GM19239 (cell line): ENCODE measurements around the gene UGT1A4.

Experiments
- DNase-seq: peaks from one replicate; pipeline ENCODE4 v3.0.0; 2011; ENCODE audit warnings: low spot score; ENCODE audit not compliant: insufficient read length
- FAIRE-seq: peaks from 2 replicates; lab custom pipeline; 2011; peaks lifted over from hg19 to GRCh38; lab: Jason Lieb, UNC

UGT1A4 gene

DNA sequence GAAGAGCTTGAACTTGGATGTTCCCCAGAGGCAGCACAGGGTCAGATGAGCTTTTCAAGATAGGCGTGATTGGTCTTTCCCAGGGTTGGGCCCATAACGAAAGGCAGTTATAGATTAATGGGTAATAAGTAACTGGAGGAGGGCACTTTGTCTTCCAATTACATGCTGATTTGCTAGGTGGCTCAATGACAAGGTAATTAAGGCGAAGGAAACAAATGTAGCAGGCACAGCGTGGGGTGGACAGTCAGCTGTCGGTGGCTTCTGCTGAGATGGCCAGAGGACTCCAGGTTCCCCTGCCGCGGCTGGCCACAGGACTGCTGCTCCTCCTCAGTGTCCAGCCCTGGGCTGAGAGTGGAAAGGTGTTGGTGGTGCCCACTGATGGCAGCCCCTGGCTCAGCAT lies at the start of gene UGT1A4:
UGT1A4 (plus strand) TSS at position 185 of the 400 bp plus-strand sequence; CDS start at position 270, 85 bp downstream.
- no peak for FAIRE-seq
- no peak for DNase-seq

DNA sequence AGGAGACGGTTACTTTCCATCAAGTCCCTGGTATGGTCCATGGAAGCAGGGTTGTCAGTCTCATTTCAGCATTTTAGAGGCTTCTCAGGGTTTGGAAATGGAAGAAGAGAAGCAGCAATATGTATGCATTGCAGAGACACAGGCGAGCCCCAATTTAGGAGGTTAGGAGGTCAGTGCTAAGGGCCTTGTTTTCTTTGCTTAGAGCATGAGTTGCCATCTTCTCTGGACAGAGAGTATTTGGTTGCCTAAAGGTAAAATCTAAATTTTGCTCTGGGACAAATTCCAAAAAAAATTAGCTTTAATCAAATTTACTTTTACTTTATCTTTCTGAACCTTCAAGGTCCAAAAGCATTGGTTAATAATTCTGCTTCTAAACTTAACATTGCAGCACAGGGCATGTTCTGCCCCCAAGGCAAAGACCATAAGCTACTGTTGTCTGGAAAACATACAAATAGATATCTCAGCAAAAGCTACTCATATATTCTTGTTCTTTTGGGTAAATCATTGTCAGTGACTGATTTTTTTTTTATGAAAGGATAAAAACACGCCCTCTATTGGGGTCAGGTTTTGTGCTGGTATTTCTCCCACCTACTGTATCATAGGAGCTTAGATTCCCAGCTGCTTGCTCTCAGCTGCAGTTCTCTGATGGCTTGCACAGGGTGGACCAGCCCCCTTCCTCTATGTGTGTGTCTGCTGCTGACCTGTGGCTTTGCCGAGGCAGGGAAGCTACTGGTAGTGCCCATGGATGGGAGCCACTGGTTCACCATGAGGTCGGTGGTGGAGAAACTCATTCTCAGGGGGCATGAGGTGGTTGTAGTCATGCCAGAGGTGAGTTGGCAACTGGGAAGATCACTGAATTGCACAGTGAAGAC lies 47.0 kb upstream of the UGT1A4 start, which contains the start of gene UGT1A9:
UGT1A9 (plus strand) TSS at position 609 of the 872 bp plus-strand sequence; CDS start at position 646, 37 bp downstream.
- no peak for DNase-seq
- FAIRE-seq = no peak

- FAIRE-seq (no peak), DNase-seq (no peak)
Observed at GRCh38 chr2:233672886-233673285, 45.6 kb upstream of the UGT1A4 start.

GRCh38 chr2:233673896-233674295 lies 44.6 kb upstream of the UGT1A4 start:
- FAIRE-seq (no peak), DNase-seq (no peak)

DNA sequence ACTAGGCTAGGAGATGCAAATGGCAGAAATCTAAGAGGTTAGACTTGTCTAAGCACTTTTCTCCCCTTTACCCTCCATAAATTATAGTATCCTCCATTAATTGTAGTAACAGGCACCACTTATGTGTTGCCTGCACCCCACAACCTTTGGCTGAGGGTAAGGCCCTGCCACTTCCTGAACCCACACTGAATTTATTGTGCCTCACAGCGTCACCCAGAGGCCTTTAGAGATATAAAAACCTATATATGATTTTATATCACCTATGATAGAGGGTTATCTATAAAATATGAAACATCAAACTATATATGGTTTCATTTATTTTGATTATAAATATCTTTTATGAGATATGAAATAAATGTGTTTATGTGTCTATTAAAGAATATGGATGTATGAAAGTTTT lies 44.2 kb upstream of the UGT1A4 start:
- FAIRE-seq (no peak), DNase-seq (no peak)

DNA sequence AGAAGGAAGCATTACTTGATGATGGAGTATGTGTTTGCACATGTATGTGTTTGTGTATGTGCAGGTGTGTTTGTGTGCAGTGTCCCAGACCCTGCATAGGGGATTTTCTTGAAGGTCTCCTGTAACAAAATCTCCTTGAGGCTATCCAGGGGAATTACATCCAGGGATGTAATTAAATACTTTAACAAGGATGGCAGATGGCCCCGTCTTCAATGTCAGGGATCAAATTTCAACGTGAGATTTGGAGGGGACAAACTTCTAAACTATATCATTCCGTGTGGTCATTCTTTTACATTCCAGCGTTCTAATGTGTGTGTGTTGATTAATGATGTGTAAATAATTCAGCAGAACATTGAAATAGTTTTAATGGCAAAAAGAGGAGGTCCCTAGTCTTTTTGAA lies 43.5 kb upstream of the UGT1A4 start:
- FAIRE-seq (no peak), DNase-seq (no peak)

- FAIRE-seq (no peak), DNase-seq (no peak)
Observed at GRCh38 chr2:233676046-233676445, 42.5 kb upstream of the UGT1A4 start.

DNA sequence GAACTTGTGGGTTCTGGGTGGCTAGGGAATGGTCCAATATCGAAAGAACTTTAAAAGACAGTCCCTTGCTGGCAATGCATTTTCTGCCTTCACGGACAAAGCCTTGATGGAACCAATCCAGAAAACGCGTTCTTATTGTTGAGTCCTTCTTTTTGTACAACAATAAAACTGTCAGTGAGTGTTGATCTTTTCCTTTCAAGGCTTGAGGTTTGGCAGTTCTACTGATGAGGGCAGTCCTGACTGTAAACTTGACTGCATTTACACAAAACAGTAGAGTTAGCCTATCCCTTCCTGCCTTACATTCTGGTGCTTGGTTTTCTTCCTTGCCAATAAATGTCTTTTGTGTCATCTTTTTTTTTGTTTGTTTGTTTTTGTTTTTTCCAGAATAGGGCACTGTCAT lies 39.3 kb upstream of the UGT1A4 start:
- FAIRE-seq = no peak

DNA sequence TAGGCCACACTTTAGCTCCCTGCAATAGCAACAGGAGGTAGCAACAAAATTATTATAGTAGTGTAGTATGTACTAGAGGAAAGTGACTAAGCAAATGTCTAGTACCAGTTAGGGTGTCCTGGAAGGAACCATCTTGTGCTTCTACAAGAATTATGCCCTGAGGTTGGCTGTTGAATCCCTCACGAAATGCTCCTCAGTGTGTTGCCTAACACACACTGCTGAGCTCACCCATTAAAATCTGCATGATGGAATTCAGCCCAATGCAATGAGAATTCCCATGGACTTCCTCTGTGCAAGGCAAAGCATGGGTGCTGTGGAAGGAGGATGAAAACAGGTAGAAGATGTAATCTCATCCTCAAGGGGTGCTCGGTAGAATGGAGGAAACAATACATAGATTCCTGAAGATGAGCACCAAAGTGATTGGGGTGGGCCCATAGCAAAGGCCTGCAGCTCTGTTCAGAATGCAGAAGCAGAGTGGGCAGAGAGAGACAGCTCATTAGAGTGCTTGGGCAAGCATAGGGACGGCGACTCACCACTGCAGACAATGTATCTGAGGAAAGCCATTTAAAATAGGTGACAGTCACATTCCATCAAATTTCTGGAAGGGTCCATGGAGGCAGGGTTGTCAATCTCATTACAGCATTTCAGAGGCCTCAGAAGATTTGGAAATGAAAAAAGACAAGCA lies 38.0 kb upstream of the UGT1A4 start:
- no peak for DNase-seq

More for the DNA sequence above, 39.3 kb upstream of the UGT1A4 start:
- DNase-seq = no peak

GRCh38 chr2:233681521-233682099 lies 36.9 kb upstream of the UGT1A4 start, which contains the start of gene UGT1A7:
Gene UGT1A7, plus strand, starts transcription at chr2:233681901. Its CDS starts 37 bp downstream, at chr2:233681938.
- DNase-seq (no peak), FAIRE-seq (no peak)

More for the DNA sequence above, 38.0 kb upstream of the UGT1A4 start:
- no peak for FAIRE-seq

DNA sequence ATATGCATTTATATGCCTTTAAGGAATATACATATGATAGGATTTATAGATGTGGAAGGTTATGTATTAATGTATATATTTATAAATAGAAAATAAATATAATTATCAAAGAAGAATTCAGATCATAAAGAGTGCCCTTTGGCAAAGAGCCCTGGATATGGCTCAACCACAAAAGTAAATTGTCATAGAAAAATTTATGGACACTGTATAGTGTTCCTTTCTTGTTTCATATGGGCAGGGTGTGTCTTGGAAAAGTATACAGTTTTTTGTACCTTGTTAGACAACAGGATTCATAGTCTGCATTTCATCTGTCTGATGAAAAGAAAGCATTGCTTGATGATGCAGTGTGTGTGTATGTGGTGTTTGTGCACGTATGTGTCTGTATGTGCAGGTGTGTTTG lies 33.9 kb upstream of the UGT1A4 start:
- no peak for FAIRE-seq

DNA sequence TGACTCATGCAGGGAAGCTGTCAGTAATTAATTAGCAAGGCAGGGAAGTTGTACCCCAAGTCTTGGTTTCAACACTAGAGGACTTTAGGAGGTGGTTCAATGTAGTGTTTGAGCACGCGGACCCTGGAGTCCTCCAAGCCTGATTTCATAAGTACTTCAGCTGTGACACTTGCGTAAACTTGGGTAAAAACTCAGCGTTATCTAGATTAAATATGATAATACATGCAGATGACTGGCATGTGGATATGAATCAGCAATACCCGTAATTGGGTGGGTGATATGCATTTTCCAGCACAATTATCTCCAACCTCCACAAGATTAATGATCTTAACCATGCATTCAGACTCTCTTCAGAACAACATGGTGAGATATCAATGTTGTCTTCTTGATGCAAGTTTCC lies 31.6 kb upstream of the UGT1A4 start:
- DNase-seq (no peak), FAIRE-seq (no peak)

More for the DNA sequence above, 33.9 kb upstream of the UGT1A4 start:
- no peak for DNase-seq

DNA sequence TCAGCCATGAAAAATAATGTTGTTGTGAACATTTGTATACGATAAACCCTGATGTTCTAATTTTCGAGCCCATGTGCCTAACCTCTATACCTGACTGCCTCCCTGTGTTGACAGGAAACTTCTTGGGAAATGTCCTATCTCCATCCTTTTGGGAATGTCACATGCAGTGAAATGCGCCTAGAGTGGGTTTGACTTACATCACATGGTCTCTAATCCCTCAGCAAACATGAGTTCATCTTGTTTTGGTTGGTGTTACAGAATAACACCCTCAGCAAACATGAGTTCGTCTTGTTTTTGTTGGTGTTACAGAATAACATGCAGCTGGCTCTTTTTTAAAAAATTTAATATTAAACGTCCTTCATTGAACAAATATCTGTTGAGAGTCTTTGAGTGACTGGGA lies 30.2 kb upstream of the UGT1A4 start:
- DNase-seq (no peak), FAIRE-seq (no peak)

DNA sequence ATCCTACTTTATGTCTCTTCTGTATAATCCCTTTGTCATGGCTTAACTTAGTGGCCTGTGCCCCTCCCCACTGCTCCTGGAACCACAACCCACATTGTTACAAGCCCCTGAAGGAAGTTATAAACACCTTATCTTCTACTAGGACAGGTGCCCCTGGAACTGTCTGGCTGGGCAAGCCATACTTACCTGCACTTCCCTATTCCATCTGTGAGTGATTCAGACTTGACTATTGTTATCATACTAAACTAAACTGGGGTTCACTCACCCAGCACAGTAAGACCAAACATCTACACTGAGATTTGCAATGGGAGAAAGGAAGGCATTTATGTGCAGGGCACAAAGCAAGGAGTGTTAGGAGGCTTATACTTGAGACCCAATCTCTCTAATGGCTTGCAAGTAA lies 29.5 kb upstream of the UGT1A4 start:
- no peak for DNase-seq
- FAIRE-seq = no peak

- DNase-seq (no peak), FAIRE-seq (no peak)
Observed at GRCh38 chr2:233689501-233689900, 29.0 kb upstream of the UGT1A4 start.

GRCh38 chr2:233690444-233690843 lies 28.1 kb upstream of the UGT1A4 start:
- FAIRE-seq = no peak

DNA sequence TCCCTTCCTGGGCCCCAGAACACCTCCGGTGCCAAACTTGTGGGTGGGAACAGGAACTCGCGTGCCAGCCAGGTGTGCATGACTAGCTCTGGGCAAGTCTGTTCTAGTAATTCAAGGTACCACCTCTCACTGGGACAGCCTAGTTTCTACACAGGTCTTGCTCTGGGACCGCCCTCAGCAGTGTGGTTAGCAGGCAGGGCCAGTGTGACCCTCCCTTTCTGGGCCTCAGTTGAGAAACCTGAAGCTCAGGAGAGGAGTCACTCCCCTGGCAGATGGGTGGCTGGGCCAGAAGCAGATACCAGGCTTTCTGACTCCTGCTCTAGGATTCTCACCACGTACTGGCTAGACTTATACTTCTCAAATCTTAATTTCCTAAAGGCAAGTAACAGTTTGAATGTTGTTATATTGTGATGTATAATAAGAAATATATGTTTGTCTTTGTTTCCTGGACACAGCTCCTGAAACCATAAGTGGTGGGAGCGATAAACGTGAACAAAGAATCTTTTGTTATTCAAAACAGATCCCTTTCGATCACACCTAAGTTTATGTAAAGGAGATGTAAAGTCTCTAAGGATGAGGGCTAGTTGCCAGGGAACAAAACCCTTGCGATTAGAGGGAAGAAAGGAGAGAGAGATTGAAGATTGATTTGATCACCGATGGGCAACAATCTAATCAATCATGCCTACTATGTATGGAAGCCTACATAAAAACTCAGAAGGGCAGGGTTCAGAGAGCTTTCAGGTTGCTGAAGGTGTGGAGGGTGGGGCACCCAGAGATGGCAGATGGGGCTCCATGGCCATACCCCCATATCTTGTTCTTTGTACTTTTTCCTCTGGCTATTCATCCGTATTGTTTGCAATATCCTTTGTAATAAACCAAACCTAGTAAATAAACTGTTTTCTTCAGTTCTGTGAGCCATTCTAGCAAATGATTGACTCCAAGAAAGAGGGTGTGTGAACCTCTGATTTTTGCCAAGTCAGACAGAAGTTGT lies 26.8 kb upstream of the UGT1A4 start:
- DNase-seq = no peak
- no peak for FAIRE-seq

More at GRCh38 chr2:233690444-233690843, 28.1 kb upstream of the UGT1A4 start:
- no peak for DNase-seq

DNA sequence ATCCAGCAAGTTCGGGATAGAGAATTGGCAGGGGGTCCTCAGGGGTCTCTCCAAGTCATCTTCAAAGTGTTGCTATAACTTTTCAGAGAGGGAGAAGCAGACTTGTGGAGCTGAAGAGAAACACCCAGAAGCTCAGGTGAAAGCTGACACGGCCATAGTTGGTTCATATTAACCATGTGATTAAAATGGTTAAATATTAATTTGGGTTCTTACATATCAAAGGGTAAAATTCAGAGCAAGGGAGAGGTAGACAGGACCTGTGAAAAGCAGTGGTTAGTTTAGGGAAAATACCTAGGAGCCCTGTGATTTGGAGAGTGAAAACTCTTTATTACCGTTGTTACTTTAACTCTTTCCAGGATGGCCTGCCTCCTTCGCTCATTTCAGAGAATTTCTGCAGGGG lies 25.9 kb upstream of the UGT1A4 start, which contains the start of gene UGT1A6:
UGT1A6 (plus strand) TSS at position 243 of the 400 bp plus-strand sequence; CDS start at position 358, 115 bp downstream.
- no peak for DNase-seq
- FAIRE-seq = no peak

DNA sequence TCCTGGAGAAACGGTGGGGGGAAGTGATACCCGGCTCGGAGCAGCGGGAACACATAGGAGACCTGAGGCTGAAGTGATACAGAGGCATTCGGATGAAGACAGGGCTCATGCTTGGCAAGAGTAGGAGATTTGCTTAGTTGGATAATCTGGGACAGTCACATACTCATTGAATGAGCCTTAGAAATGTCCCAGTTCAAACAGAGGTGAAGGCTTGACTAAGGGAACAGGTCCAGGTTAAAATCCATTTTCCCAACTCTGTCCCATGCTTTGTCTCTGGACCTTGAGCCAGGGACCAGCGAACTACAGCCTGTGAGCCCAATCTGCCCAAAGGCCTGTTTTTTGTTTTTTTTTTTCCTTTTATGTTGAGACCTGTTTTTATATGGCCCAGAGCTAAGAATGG lies 24.6 kb upstream of the UGT1A4 start:
- FAIRE-seq = no peak
- no peak for DNase-seq
